Measurements from ENCODE around the gene QRICH1.

The QRICH1 gene

DNA sequence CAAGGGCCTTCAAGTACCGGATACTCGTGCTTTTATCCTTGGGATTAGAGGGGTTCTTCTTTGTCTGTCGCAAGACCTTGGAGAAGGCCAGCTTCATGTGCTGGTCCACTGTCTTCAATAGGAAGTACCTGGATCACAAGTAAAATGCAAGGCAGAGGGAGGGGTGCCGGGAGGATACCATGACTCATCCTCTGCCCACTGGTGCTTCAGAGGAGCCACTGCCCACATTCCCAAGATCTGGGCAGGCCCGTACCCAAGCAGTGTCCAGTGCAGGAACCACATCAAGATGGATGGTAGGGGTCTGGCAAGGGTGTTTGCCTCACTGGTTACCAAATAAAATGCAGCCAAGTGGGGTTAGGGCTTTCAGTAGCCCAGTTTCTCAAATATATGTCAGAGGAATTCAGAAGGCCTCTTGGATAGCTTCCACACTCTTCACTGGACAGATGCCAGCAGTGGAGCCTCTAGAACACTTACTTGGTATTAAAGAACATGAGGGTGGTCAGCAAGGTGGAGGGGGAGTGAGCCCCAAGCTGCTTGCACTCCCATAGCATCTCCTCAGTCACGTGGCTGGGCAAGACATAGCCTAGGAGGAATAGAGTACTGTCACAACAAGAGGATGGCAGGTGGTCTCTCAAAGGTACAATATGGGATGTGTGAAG is 61.1 kb downstream of the QRICH1 start:
- DNase-seq = no peak

DNA sequence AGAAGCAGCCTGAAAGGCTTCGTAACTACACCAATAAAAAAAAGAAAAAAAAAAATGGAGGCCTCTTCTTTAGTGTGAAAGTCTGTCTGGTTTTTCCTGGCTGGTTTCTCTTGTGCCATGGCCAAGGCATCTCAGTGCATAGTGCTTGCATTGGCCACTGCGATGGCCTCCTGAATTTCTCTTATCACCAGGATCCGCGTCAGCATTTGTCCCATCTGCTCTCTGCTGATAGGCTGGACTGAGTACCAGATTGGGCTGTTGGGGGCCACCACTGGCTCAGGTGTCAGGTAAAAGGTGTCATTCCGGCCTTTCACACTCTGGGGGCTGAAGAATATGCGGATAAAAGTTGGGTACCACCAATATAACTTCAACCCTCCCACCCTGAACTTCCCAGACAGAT is 63.5 kb downstream of the QRICH1 start:
- no peak for DNase-seq

DNA sequence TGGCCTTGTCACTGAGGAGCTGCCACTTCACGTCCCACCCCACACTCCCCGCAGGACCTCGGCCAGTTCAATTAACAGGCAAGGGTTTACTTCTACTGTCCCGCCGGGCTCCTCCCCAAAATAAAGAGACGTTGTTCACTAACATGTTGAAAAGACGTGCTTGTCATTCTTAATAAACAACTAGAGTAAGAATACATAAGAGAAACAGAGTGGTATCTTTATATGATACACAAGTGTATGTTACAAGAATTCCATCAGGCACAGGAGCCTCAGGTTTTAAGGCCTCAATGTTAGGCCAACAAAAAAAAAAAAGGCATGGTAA is 64.3 kb downstream of the QRICH1 start:
- DNase-seq = no peak

DNA sequence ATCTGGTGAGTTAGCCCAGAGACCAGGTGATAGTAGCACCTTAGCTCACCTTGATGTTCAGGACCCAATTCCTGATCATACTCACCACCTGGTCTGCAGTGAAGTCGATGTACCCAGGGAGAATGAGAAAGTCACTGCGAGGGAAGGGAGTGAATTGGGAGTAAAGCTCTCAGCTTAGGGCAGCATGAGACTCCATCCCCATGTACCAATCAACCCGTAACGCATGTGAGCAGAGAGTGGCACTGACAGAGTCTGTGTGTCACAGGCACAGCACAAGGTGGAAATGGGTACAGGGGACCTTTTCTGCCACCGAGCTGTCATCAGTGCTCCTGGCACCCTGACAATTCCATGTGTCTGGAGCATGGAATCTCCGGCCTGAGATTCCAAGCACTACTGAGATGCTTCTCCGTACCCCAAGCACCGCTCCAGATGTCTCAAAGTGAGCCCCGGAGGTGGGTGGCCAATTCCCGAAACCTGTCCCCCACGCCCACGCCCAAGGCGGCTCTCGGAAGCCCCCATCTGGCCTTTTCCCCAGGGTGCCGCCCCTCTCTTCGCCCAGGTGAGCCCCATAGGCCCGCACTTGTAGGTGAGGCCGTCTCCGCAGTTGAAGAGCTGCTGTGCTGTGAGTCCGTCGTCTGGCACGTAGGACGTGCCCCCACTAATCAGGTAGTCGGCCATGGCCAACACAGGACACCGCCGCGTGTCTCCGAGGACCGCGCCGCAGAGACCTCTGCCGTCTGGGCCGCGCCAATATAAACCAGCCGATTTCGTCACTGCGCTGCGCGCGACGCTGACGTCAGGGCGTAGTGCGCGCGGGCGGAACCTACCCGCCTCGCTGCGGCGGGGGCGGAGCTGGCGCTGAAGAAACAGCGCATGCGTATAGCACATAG is 65.0 kb downstream of the QRICH1 start, which contains the start of gene IMPDH2:
Gene IMPDH2 (minus strand): TSS at position 726 of the 890 bp plus-strand sequence. CDS start 48 bp downstream, at position 678.
- DNase-seq = peak; percentile 94

DNA sequence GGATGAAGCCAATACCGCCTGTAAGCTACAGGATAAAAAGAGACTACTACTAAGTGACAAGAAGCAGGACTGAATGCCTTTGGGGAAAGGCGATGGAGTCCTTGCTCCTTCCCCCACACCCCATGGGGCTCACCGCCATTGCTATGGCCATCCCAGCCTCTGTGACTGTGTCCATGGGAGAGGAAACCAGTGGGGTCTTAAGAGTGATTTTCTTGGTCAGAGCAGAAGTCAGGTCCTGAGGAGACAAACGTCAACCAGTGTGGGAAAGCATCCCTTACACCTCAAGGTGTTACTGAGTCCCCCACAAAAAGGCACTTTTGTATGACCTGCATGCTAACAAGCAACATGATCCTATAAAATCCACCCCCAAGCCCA is 65.6 kb downstream of the QRICH1 start:
- DNase-seq = no peak

GRCh38 chr3:49027634-49028033 is 66.2 kb downstream of the QRICH1 start:
- no peak for DNase-seq

DNA sequence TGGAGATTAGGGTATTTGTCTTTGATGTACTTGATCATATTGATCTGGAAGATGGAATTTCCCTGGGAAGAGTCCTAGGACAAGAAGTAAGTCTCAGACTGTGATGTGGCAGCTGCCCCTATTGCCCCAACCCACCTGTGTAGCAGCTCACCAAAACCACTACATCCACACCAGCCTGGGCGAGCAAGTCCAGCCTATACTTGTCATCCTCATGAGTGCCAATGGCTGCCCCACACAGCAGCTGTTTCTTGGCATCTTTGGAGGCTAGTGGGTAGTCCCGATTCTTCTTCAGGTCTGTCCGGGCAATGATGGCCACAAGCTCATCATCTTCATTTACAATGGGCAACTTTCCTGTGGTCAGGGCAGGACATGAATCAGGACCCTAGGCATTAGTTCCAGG is 67.3 kb downstream of the QRICH1 start:
- no peak for DNase-seq

DNA sequence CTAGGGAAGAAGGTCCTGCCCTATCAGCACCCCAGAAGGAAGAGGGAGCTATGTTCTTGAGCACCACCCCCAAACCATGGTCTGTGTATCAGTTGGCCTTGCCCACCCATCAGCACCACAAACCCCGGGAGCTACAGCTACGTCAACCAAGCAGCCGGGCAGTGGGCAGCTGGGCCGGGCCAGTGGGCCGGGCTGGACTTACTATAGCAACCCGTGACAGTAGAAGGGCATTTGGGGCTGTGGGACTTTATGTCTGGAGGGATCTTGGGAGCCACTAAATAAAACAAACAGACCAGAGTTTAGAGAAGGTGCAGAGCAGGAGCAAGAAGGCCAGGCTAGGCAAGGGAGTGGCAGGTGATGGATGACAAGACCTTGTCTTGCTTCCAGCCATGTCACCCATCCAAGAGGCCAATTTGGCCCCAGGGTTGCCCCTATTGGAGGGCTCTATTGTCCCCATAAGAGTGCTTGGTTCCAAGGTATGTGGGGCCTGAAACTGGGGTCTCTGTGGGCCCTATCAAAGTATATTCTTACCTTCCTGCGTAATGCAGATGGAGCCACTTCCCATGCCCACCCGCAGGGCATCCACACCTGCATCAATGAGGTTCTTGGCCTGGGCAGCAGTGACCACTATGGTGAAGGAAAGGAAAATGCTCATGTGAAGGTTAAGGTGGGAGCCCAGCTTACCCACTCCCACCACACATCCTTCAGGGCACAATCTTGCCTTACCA is 67.9 kb downstream of the QRICH1 start:
- DNase-seq = no peak

DNA sequence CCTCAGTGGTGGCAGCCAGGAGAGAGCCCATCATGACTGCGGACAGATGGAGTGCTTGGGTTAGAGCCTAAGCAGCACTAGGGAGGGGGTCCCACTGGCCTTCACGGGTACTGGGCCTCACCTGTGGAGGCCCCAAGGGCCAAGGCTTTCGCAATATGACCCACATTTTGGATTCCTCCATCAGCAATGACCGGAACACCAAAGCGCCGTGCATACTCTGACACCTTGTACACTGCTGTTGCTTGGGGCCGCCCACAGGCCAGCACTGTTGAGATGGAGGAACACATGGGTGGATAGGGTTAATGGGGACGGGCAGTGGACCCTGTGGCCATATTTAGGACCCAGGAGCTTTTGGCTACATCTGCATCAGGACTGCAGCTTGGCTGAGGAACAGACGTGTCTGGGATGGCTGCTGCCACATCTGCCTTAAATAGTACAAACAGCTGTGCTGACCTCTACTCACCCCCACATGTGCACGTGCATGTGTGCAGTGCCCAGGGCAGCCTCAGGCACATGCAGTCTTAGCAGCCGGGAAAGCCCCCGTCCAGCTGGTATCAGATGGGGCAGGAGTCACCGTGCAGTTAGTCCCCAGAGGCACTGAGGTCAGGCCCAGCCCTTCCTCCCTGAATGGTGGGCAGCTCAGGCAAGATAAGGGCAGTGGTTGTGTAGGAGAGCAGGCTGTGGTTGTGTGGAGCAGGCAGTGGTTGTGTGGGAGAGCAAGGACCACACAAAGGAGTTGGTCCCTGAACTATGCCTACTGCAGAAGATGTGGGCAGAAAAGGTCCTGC is 68.7 kb downstream of the QRICH1 start:
- no peak for DNase-seq

DNA sequence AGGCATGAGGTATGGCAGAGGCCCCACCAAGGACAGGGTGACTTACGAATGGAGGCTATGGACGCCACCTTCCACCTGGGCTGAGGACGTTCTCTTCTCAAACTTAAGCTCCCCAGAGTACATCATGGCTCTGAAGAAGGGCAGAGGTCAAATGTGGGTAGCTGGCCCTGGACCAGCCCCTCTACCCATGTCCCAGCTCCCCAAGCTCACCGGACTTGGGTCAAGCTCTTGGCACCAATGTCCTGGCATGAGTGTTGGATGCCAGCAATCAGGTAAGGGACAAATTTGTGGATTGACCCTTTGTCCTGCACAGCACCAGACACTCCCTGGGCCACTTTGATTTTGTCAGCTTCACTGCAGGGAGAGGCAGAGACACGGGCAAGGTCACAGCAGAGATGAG is 69.4 kb downstream of the QRICH1 start:
- no peak for DNase-seq

DNA sequence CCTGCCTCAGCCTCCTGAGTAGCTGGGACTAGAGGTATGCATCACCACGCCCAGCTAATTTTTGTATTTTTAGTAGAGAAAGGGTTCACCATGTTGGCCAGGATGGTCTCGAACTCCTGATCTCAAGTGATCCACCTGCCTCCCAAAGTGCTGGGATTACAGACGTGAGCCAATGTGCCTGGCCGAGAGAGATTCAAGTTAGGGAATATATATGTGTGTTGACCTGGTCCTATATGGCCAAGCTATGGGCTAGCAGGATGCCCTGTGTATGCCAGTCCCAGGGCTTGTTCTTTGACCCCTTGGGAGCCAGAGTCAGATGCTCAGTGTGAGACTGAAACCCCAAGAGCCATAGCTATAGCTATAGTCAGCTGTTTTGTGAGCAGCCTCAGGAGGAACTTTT is 70.1 kb downstream of the QRICH1 start:
- no peak for DNase-seq

DNA sequence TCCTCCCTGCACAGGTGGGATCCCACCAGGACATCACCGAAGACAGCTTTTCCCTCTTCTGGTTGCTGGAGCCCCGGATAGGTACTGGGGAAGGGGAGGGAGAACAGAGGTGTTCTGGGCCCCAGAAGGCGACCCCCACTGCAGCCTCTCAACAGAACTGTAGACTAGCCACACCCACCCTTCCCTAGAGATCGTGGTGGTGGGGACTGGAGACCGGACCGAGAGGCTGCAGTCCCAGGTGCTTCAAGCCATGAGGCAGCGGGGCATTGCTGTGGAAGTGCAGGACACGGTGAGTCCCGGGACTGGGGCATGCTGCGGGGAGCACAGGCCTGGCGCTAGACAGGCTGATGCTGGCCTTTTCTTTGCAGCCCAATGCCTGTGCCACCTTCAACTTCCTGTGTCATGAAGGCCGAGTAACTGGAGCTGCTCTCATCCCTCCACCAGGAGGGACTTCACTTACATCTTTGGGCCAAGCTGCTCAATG is 71.1 kb downstream of the QRICH1 start:
- DNase-seq = no peak

GRCh38 chr3:49021813-49022687 is 71.8 kb downstream of the QRICH1 start, which contains the start of gene NDUFAF3:
Gene NDUFAF3 (plus strand): TSS chr3:49022121. CDS start chr3:49022145, 24 bp downstream.
- DNase-seq = peak; percentile 94

DNA sequence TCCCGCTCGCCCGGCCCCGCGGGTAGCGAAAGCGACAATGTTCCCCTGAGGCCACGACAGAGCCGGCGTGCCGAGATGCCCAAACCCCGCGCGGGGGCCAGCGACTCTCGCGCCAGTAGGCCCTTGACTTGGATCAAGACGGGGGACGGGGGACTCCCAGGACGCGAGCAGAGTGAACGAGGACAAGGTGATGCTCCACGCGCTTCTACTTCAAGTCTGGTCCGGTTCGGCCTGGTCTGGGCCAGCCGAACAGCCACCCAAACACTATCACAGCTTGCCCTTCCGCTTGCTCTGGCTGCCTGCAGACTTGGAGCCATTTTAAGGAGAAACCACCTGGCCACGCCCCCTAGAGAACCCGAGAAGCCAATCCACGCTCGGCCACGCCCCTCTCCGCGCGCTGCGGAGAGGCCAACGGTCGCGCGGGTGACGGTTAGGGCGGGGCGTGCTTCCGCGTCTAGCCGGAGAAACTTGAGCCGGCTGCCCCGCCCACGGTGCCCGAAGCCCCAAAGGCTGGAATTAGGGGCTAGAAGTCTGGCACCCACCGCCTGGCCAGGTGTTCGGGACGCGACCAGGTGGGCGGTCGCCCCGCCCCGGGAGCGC is 72.6 kb downstream of the QRICH1 start:
- DNase-seq = peak; percentile 99

DNA sequence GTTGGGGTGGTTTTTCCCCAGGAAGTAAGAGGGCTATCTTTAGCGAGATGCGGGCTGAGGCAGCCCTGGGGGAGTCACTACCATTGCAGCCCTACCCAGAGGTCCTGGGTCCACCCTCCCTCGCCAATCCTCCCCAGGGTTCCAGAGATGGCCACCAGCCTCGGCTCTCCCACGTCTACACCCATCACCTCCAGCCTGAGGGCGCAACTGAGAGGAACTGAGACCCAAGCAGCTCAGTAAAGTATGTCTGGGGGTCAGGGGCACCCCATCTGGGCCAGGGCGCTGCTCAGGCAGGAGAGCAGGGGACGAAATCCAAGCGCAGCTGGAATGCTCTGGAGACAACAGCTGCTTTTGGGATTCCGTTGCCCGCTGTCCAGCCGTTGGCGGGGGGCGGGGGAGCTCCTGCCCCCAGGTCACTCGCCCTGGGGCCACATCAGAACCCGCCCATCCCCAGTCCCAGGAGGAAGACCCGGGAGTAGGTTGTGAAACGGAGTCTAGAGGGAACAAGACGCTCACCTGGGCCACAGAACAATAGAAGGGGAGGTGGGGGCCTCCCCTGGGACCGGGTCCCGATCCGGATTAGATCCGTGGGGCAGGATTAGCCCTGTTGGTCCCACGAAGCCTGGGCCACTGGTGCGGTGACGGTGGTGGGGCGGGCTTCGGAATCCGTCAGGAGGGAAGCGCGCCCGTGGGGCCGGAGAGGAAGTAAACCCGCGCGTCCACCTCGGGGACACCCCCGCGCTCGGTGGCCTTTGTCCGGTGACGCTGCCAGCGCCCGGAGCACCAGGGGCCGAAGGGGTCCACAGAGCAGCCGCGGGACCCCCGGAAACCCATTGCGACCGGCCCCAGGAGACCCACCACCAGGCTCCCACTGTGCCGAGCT is 73.3 kb downstream of the QRICH1 start:
- DNase-seq = no peak

DNA sequence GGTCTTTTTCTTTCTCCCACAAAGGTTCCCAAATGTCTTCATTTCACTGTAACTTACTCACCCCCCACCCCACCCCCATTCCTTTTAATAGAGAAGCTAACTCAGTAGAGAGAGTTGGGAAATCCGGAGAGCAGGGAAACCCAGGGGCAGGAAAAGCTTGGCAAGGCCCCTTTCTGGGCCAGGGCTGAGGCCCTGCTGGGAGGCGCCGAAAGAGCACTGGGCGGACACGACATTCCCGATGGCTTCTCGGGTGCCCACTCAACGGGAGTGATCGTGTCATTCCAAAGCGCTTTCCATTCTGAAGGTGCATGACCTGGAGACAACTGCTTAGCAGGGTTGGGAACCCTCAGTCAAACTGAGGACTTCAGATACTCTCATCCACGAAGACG is 73.9 kb downstream of the QRICH1 start:
- DNase-seq = no peak

GRCh38 chr3:49018707-49019006 is 75.2 kb downstream of the QRICH1 start:
- DNase-seq = no peak

- DNase-seq = peak; percentile 64
Observed at GRCh38 chr3:49017971-49018706, 75.7 kb downstream of the QRICH1 start, which contains the start of gene DALRD3. Gene DALRD3 (minus strand): TSS chr3:49018580. CDS start chr3:49018564, 16 bp downstream.

DNA sequence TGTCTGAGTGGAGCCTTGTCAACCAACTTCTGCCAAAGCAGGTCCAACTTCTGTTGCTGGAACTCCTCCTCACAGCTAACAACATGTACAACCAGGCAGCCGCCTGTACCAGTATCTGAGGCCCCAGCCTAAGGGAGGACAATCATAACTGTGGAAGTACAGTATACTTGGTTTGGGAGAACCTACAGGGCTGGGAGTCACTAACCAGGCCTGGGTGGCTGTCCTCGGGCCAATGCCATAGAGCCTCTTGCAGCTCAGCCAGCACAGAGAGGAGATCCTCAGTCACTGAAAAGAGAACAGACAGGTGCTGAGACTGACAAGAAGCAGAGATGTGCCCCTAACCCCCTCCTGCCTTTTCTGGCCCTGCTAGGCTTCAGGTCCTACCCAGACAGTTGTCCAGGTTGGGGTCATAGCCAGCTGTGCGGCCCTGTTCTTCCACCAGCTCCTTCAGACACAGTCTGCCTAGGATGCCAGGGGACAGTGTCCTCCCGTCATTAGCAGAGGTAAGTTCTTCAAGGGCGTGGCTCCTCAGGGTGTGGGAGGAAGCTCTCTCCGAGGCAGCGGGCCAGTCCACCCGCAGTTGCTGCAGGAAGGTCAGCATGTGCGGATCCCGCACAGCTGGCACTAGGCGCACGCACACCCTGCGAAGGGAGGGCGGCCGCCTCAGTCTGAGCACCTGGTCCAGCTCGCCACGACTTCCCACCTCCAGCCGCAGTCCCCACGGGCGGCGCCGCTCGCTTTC is 76.5 kb downstream of the QRICH1 start:
- DNase-seq = no peak

Measured in activated naive CD4-positive, alpha-beta T cell treated with anti-CD3 and anti-CD28 coated beads, Interleukin-2, amount 50 U/mL, for 16 hours (primary cell).